Measurements from ENCODE around the gene LSM3. TPM values are rescaled to one million over a fixed set of nuclear protein-coding genes. Genes with fewer than 3 reads are reported as not detected.
A peak's percentile ranks its signal among the peaks of the same experiment; 100 is the strongest.

Gene LSM3
- total RNA-seq, 1 experiment from 2014 or later = 17.4 TPM

DNA sequence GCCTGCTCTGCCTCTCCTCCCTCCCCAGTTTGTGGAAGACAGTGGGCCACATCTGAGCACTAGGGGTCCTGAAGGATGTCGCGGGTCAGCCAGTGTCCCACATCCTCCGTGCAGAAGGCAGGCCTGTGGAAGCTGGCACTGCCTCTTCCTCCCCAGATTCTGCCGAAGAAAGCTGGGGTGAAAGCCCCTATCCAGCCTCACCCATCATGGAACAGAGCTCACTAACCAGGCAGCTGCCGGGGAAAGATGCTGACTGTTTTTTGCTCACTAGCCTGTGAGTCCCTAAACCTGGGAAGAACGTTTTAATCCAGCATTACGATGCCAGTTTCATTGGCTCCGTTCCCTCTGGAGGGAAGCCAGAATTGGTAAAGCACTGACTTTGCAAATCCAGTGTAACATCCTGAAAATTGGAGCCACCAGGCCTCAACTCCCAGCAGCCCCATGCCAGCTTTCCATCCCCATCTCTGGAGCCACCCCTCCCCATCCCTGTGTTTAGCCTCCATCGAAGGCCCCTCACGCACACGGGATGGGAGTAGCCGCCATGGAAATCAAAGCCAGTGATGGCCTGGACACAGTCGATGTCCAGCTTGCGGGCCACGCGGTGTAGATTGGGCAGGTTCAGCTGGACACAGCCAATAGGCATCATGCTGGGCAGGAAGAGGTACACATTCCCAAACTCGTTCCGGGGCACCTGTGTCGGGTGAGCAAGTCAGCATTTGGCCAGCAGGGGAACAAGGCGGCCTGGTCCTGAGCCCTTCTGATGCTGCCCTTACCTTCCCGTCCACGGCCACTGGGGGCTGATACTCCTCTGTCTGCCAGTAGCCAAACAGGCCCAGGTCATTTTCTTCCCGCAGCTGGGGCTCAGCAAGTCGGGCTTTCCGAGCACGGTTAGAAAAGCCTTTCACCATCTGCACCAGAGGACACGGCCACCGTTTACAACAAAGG lies 30.3 kb upstream of the LSM3 start:
- H3K9ac ChIP-seq (ENCODE audit: low read length) = no peak overlapping the region
- DNase-seq (ENCODE audit: low read depth, low spot score) (no peak), ATAC-seq (peak; percentile 77)
- H3K27me3 ChIP-seq (ENCODE audit: insufficient read depth, low read length) = no peaks in the 10 kb centered on the region
- ChIA-PET POLR2A (no interaction called here), CTCF (no interaction called here), RAD21 (ENCODE audit: low non-redundant PET in 1 of 2, low total read pairs in 2 of 2, uncharacterized antibody in 2 of 2, unreplicated experiment in 2 of 2) (no interaction called here)
- no peak overlapping the region for H3K4me2 ChIP-seq (ENCODE audit: low read length)
- intact Hi-C loops (cut with micrococcal nuclease) = no loop called here
- H3K9me3 ChIP-seq (ENCODE audit: control insufficient read depth in 1 of 2, insufficient read depth in 1 of 2, low read depth in 1 of 2, low read length in 2 of 2) = no peaks in the 10 kb centered on the region
- H3K9me2 ChIP-seq (ENCODE audit: insufficient read depth) = no peaks in the 10 kb centered on the region
- H3K27ac ChIP-seq (ENCODE audit: low read depth, low read length) = no peak overlapping the region
- no TSS peak for BruUV-seq (replicated peaks)
- H4K20me1 ChIP-seq (ENCODE audit: insufficient read depth) = peaks cover 6% of the 10 kb centered on the region; the same call in 1 of the 2 replicates
- peaks cover 3 to 12% of the 10 kb centered on the region in 2 experiments; a peak in 2 of 4 replicates for H3K36me3 ChIP-seq (ENCODE audit: control insufficient read depth in 1 of 2, insufficient read depth in 2 of 2, low read length in 2 of 2)
- H3K4me1 ChIP-seq (ENCODE audit: control insufficient read depth in 1 of 2, insufficient read depth in 2 of 2, low read length in 2 of 2) = peaks cover 23 to 24% of the 10 kb centered on the region in 2 experiments
- H2AFZ ChIP-seq (ENCODE audit: low read depth, low read length, poor library complexity, severe bottlenecking) = no peak overlapping the region
- no peak overlapping the region for H3K4me3 ChIP-seq (replicated peaks in 1 of 2; ENCODE audit: low read depth in 1 of 2, low read length in 2 of 2)
- no peaks in the 10 kb centered on the region for H3K79me2 ChIP-seq (ENCODE audit: insufficient read depth, low read length)
- TF ChIP-seq CTCF (IDR thresholded peaks at IDR 0.05 in 2 of 3, conservative IDR thresholded peaks at IDR 0.05 in 1 of 3; ENCODE audit: borderline replicate concordance in 1 of 3, insufficient read depth in 1 of 3, low read depth in 2 of 3, low read length in 2 of 3) (peak; percentile 27 to 64 (median 59); a peak in 5 of 6 replicates), EGR1 (IDR thresholded peaks at IDR 0.05; ENCODE audit: low read depth) (no peak)

GRCh38 chr3:14150078-14150477 lies 28.5 kb upstream of the LSM3 start:
- H3K4me2 ChIP-seq (ENCODE audit: low read length) = no peak overlapping the region
- POLR2A ChIA-PET = no interaction called here
- H4K20me1 ChIP-seq (ENCODE audit: insufficient read depth) = no peaks in the 10 kb centered on the region
- TF ChIP-seq ZNF274 (IDR thresholded peaks at IDR 0.05; ENCODE audit: low read depth, low read length) = no peak
- TF ChIP-seq RAD21 (IDR thresholded peaks at IDR 0.05; ENCODE audit: low read depth) = no peak
- no peak for TF ChIP-seq EZH2 (IDR thresholded peaks at IDR 0.05)
- TF ChIP-seq CTCF (IDR thresholded peaks at IDR 0.05 in 2 of 3, conservative IDR thresholded peaks at IDR 0.05 in 1 of 3; ENCODE audit: borderline replicate concordance in 1 of 3, insufficient read depth in 1 of 3, low read depth in 2 of 3, low read length in 2 of 3) = no peak
- no peak for TF ChIP-seq CBX3 (IDR thresholded peaks at IDR 0.05; ENCODE audit: low read depth)
- no peak for TF ChIP-seq ZFX (IDR thresholded peaks at IDR 0.05)
- TF ChIP-seq EZH2phosphoT487 (IDR thresholded peaks at IDR 0.05; ENCODE audit: borderline replicate concordance) = no peak
- TF ChIP-seq, protein P1, sequence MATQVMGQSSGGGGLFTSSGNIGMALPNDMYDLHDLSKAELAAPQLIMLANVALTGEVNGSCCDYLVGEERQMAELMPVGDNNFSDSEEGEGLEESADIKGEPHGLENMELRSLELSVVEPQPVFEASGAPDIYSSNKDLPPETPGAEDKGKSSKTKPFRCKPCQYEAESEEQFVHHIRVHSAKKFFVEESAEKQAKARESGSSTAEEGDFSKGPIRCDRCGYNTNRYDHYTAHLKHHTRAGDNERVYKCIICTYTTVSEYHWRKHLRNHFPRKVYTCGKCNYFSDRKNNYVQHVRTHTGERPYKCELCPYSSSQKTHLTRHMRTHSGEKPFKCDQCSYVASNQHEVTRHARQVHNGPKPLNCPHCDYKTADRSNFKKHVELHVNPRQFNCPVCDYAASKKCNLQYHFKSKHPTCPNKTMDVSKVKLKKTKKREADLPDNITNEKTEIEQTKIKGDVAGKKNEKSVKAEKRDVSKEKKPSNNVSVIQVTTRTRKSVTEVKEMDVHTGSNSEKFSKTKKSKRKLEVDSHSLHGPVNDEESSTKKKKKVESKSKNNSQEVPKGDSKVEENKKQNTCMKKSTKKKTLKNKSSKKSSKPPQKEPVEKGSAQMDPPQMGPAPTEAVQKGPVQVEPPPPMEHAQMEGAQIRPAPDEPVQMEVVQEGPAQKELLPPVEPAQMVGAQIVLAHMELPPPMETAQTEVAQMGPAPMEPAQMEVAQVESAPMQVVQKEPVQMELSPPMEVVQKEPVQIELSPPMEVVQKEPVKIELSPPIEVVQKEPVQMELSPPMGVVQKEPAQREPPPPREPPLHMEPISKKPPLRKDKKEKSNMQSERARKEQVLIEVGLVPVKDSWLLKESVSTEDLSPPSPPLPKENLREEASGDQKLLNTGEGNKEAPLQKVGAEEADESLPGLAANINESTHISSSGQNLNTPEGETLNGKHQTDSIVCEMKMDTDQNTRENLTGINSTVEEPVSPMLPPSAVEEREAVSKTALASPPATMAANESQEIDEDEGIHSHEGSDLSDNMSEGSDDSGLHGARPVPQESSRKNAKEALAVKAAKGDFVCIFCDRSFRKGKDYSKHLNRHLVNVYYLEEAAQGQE (IDR thresholded peaks at IDR 0.05; ENCODE audit: low read depth) = no peak

More at GRCh38 chr3:14150078-14150477, 28.5 kb upstream of the LSM3 start:
- H3K9me2 ChIP-seq (ENCODE audit: insufficient read depth) = no peaks in the 10 kb centered on the region
- H3K9me3 ChIP-seq (ENCODE audit: control insufficient read depth in 1 of 2, insufficient read depth in 1 of 2, low read depth in 1 of 2, low read length in 2 of 2) = no peaks in the 10 kb centered on the region
- H3K9ac ChIP-seq (ENCODE audit: low read length) = no peak overlapping the region
- peaks cover 5 to 7% of the 10 kb centered on the region in 2 experiments for H3K4me1 ChIP-seq (ENCODE audit: control insufficient read depth in 1 of 2, insufficient read depth in 2 of 2, low read length in 2 of 2)
- RAD21 ChIA-PET (ENCODE audit: low non-redundant PET in 1 of 2, low total read pairs in 2 of 2, uncharacterized antibody in 2 of 2, unreplicated experiment in 2 of 2) = no interaction called here
- DNase-seq (ENCODE audit: low read depth, low spot score) (no peak), ATAC-seq (no peak)
- H3K4me3 ChIP-seq (replicated peaks in 1 of 2; ENCODE audit: low read depth in 1 of 2, low read length in 2 of 2) = no peak overlapping the region
- CTCF ChIA-PET = no interaction called here
- intact Hi-C loops (cut with micrococcal nuclease) = no loop called here
- no TSS peak for BruUV-seq (replicated peaks)
- no peaks in the 10 kb centered on the region for H3K27me3 ChIP-seq (ENCODE audit: insufficient read depth, low read length)
- H3K27ac ChIP-seq (ENCODE audit: low read depth, low read length) = no peak overlapping the region
- H3K79me2 ChIP-seq (ENCODE audit: insufficient read depth, low read length) = no peaks in the 10 kb centered on the region
- H3K36me3 ChIP-seq (ENCODE audit: control insufficient read depth in 1 of 2, insufficient read depth in 2 of 2, low read length in 2 of 2) = peaks cover 6 to 16% of the 10 kb centered on the region in 2 experiments; a peak in 2 of 4 replicates
- H2AFZ ChIP-seq (ENCODE audit: low read depth, low read length, poor library complexity, severe bottlenecking) = no peak overlapping the region

All from HCT116 (cell line).